NCI-H1048 (cell line): ENCODE data around the gene ARHGEF10L.
A peak's percentile ranks its signal among the peaks of the same experiment; 100 is the strongest.

Experiments used
- DNase-seq: peaks from one replicate; lab custom pipeline; 2025; lab: John Stamatoyannopoulos, UW

ARHGEF10L gene

GRCh38 chr1:17520473-17521319 lies 18.8 kb upstream of the ARHGEF10L start:
- no peak for DNase-seq

GRCh38 chr1:17521946-17522612 lies 17.4 kb upstream of the ARHGEF10L start:
- DNase-seq = no peak

- DNase-seq = no peak
These were observed 16.0 kb upstream of the ARHGEF10L start for GRCh38 chr1:17523321-17524041.

GRCh38 chr1:17524645-17525044 lies 14.9 kb upstream of the ARHGEF10L start:
- no peak for DNase-seq

- no peak for DNase-seq
These were observed 13.4 kb upstream of the ARHGEF10L start for GRCh38 chr1:17525996-17526686.

GRCh38 chr1:17527036-17527914 lies 12.2 kb upstream of the ARHGEF10L start:
- no peak for DNase-seq

- no peak for DNase-seq
These were observed 10.1 kb upstream of the ARHGEF10L start for GRCh38 chr1:17529381-17529780.

- DNase-seq = no peak
These were observed 8.2 kb upstream of the ARHGEF10L start for GRCh38 chr1:17531343-17531681.

GRCh38 chr1:17531682-17532487 lies 7.6 kb upstream of the ARHGEF10L start:
- no peak for DNase-seq

- DNase-seq = no peak
These were observed 6.3 kb upstream of the ARHGEF10L start for GRCh38 chr1:17533201-17533600.

- no peak for DNase-seq
These were observed 4.1 kb upstream of the ARHGEF10L start for GRCh38 chr1:17535300-17535936.

- no peak for DNase-seq
These were observed 1.5 kb upstream of the ARHGEF10L start for GRCh38 chr1:17538010-17538409.

GRCh38 chr1:17538428-17539117 lies 925 bp upstream of the ARHGEF10L start:
- DNase-seq = peak; percentile 81

- no peak for DNase-seq
These were observed 401 bp upstream of the ARHGEF10L start for GRCh38 chr1:17539118-17539476.

GRCh38 chr1:17540255-17541001 lies 930 bp downstream of the ARHGEF10L start:
- DNase-seq = no peak

- DNase-seq = no peak
These were observed 3.1 kb downstream of the ARHGEF10L start for GRCh38 chr1:17542645-17543044.

GRCh38 chr1:17544776-17545350 lies 5.4 kb downstream of the ARHGEF10L start:
- no peak for DNase-seq

- DNase-seq = no peak
These were observed 5.9 kb downstream of the ARHGEF10L start for GRCh38 chr1:17545356-17545755.
